GM12878 (cell line): Measurements from ENCODE around the gene MINDY3. TPM values are rescaled to one million over a fixed set of nuclear protein-coding genes. Genes with fewer than 3 reads are reported as not detected.

Experiments
- ATAC-seq: fragments of 200-7000 bp; cut with Tn5 transposase; 3 replicates; pipeline ENCODE4 v1.9.1; 2020; ENCODE audit warnings: mild to moderate bottlenecking, moderate library complexity
- BruUV-seq: library from RNA; stranded (reverse); fragments of 400-500 nt; replicated peaks from 2 replicates; lab custom pipeline; 2021; lab: Mats Ljungman, UMichigan
- CTCF ChIA-PET: fragments of 300-600 bp; sonication (Branson Sonifier 250); formaldehyde crosslinking; extraction: SDS; loops from one replicate; lab custom pipeline; 2021; ENCODE audit warnings: inconsistent platforms; lab: Yijun Ruan, JAX
- POLR2A ChIA-PET: fragments of 350-600 bp; formaldehyde crosslinking; extraction: SDS; loops from one replicate; lab custom pipeline; 2021; ENCODE audit warnings: inconsistent platforms; lab: Charles Lee
- RAD21 ChIA-PET: fragments of 300-600 bp; sonication (Branson Sonifier 250); formaldehyde crosslinking; loops from one replicate; lab custom pipeline; 2023; ENCODE audit warnings: antibody characterized with exemption; ENCODE audit not compliant: unreplicated experiment; lab: Charles Lee
- SMC1A ChIA-PET: fragments of 300-600 bp; sonication (Branson Sonifier 250); formaldehyde crosslinking; loops from one replicate; lab custom pipeline; 2023; ENCODE audit not compliant: unreplicated experiment, uncharacterized antibody; lab: Charles Lee
- DNase-seq: peaks from one replicate; pipeline ENCODE4 v3.0.0-alpha.2; 2011; ENCODE audit warnings: low read depth, low spot score
- FAIRE-seq: peaks from 3 replicates; lab custom pipeline; 2011; peaks lifted over from hg19 to GRCh38; lab: Jason Lieb, UNC
- H2AFZ ChIP-seq: 2 replicates; pipeline ENCODE4 v1.6.0; 2011; ENCODE audit warnings: low read depth, low read length, control low read depth; ENCODE audit not compliant: control insufficient read depth
- H3K27ac ChIP-seq: 2 replicates; pipeline ENCODE4 v1.5.1; 2011; ENCODE audit warnings: control low read depth; ENCODE audit not compliant: control insufficient read depth, insufficient read depth
- H3K27me3 ChIP-seq, 2 experiments: replicated peaks in 1 of 2; 2 replicates each; pipeline versions ENCODE4 v1.6.0 to v1.6.1; 2011; ENCODE audit warnings: low read length in 1 of 2; ENCODE audit not compliant: control insufficient read depth in 2 of 2, insufficient read depth in 2 of 2
- H3K36me3 ChIP-seq, 2 experiments: 2 replicates each; pipeline ENCODE4 v1.5.1; 2011; ENCODE audit warnings: low read length in 1 of 2; ENCODE audit not compliant: control insufficient read depth in 2 of 2, insufficient read depth in 2 of 2
- H3K4me1 ChIP-seq: 2 replicates; pipeline ENCODE4 v1.6.1; 2011; ENCODE audit warnings: mild to moderate bottlenecking, low read length, moderate library complexity, mixed read lengths; ENCODE audit not compliant: control insufficient read depth, insufficient read depth
- H3K4me2 ChIP-seq: 2 replicates; pipeline ENCODE4 v1.6.0; 2011; ENCODE audit warnings: control low read depth; ENCODE audit not compliant: control insufficient read depth, insufficient read depth
- H3K4me3 ChIP-seq: fragments of 200-600 bp; sonication (generic); 2 replicates; pipeline ENCODE4 v1.5.1; 2016
- H3K79me2 ChIP-seq: 2 replicates; pipeline ENCODE4 v1.6.0; 2011; ENCODE audit warnings: low read length; ENCODE audit not compliant: control insufficient read depth, insufficient read depth
- H3K9ac ChIP-seq: 2 replicates; pipeline ENCODE4 v1.8.0; 2011; ENCODE audit warnings: low read length, control low read depth, mixed read lengths; ENCODE audit not compliant: control insufficient read depth, insufficient read depth
- H3K9me3 ChIP-seq: replicated peaks from 3 replicates; pipeline ENCODE4 v1.5.1; 2011; ENCODE audit warnings: mild to moderate bottlenecking, low read length; ENCODE audit not compliant: control insufficient read depth, insufficient read depth
- H4K20me1 ChIP-seq: 2 replicates; pipeline ENCODE4 v1.6.0; 2011; ENCODE audit not compliant: control insufficient read depth, insufficient read depth
- MEF2A ChIP-seq: IDR thresholded peaks from 2 replicates; pipeline ENCODE4 v1.6.1; 2011; ENCODE audit warnings: low read depth, mild to moderate bottlenecking, low read length, moderate library complexity; ENCODE audit not compliant: insufficient read depth
- MXI1 ChIP-seq: fragments of 150-350 bp; IDR thresholded peaks from 2 replicates; pipeline ENCODE4 v1.6.1; 2011; ENCODE audit warnings: low read depth, mild to moderate bottlenecking, inconsistent platforms, low read length, improper control_type of control experiment
- NFXL1 ChIP-seq: fragments of 450-650 bp; IDR thresholded peaks from 2 replicates; pipeline ENCODE4 v1.6.1; 2017; ENCODE audit warnings: antibody characterized with exemption, mild to moderate bottlenecking, borderline replicate concordance
- RCOR1 ChIP-seq: conservative IDR thresholded peaks from 2 replicates; pipeline ENCODE4 v1.6.1; 2012; ENCODE audit warnings: low read depth, low read length, improper control_type of control experiment
- SMAD1 ChIP-seq: fragments of 450-650 bp; IDR thresholded peaks from 2 replicates; pipeline ENCODE4 v1.6.1; 2018; ENCODE audit warnings: mild to moderate bottlenecking, low read depth; ENCODE audit not compliant: partially characterized antibody
- TBL1XR1 ChIP-seq: IDR thresholded peaks from 2 replicates; pipeline ENCODE4 v1.6.1; 2012; ENCODE audit warnings: low read depth, low read length, improper control_type of control experiment
- ZNF217 ChIP-seq: fragments of 450-650 bp; IDR thresholded peaks from 2 replicates; pipeline ENCODE4 v1.6.1; 2017; ENCODE audit warnings: antibody characterized with exemption, mild to moderate bottlenecking
- WGBS: methylation state at CpG from one replicate; pipeline ENCODE4 v1.1.6; 2016; ENCODE audit warnings: low lambda C conversion rate; ENCODE audit not compliant: insufficient replicate concordance, insufficient coverage; ENCODE audit errors: missing lambda C conversion rate; 5-methylcytosine and 5-hydroxymethylcytosine counted together
- in situ Hi-C: fragments of 300-500 bp; cut with MboI; formaldehyde crosslinking; loops from 9 replicates; pipeline ENCODE4 v1.14.3; 2018; ENCODE audit warnings: mixed read lengths
- intact Hi-C: fragments of 100-400 bp; cut with micrococcal nuclease; formaldehyde crosslinking; loops from one replicate; pipeline ENCODE4 v1.14.2; 2022; ENCODE audit not compliant: unreplicated experiment
- polyA plus RNA-seq, 11 experiments: library from polyadenylated mRNA; depleted of rRNA in 4 of 11; unstranded in 6 of 11; stranded (reverse) in 5 of 11; fragments of >200 nt; fragmentation: Nextera tagmentation in 4 of 11; fragmentation: Illumina TruSeq in 1 of 11; extraction: Ambion mirVana in 4 of 11; extraction: Trizol in 1 of 11; gene quantifications; 1 replicate in 1 of 11; 2 replicates in 10 of 11; pipeline versions ENCODE4 v1.2.1 to v1.2.3, GENCODE V29; 2011 to 2016; ENCODE audit warnings: inconsistent platforms in 2 of 11, missing spikeins in 2 of 11, low read depth in 1 of 11
- total RNA-seq, 4 experiments: library from RNA; depleted of rRNA in 3 of 4; stranded (reverse); fragments of >200 nt in 3 of 4; fragmentation: Illumina TruSeq in 1 of 4; extraction: Trizol in 1 of 4; gene quantifications; 2 replicates each; pipeline versions ENCODE4 v1.2.1 to v1.2.3, GENCODE V29; 2013 to 2021
- TF ChIP-seq, protein P1 (sequence below): IDR thresholded peaks from 2 replicates; pipeline ENCODE4 v1.6.1; 2011; ENCODE audit warnings: low read depth, low read length, improper control_type of control experiment, borderline replicate concordance
- TF ChIP-seq, protein P2 (sequence below): fragments of 450-650 bp; IDR thresholded peaks from 2 replicates; pipeline ENCODE4 v1.6.1; 2016; ENCODE audit warnings: mild to moderate bottlenecking, moderate library complexity, borderline replicate concordance

Gene MINDY3
- total and polyA plus RNA-seq, 10 of the 15 experiments (the other 5 are each of a cell fraction or from before 2014, with no cell fraction given): 12.0 to 23.6 (median 15.7) TPM

DNA sequence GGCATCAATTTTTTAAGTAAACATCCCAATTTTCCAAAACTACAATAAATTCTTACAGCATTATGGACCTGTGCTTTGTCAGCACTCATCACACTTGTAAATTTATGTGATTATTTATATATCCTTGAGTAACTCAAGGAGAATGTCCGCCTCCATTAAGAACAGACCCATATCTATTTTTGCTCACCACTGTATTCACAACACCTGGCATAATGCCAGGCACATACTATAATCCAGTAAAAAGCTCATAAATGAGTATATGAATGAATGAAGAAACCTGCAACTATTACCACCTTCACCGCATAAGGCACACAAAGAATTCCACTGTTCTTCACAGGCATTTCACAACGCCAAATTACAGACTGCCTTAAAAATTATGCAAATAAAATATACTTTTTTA is 46.9 kb downstream of the MINDY3 start:
- no peak for FAIRE-seq
- H3K4me2 ChIP-seq: no peak overlapping the region
- no TSS peak for BruUV-seq
- H3K4me1 ChIP-seq: no peaks in the 10 kb centered on the region
- H3K36me3 ChIP-seq: peaks cover 0 to 10% of the 10 kb centered on the region in 2 experiments; a peak in 1 of 4 replicates
- intact Hi-C loops (no loop called here), in situ Hi-C loops (no loop called here)
- no peak overlapping the region for H3K27ac ChIP-seq
- ChIA-PET POLR2A (interaction anchor here (1.5 kb wide), 1 partner anchor 47 kb away, joined by 4 read pairs; the partner anchor contains the start of gene MINDY3), CTCF (no interaction called here), SMC1A (interaction anchor here (1.5 kb wide), 1 partner anchor 21 kb away, joined by 3 read pairs; no protein-coding TSS in a partner anchor), RAD21 (no interaction called here)
- TF ChIP-seq, protein P1, sequence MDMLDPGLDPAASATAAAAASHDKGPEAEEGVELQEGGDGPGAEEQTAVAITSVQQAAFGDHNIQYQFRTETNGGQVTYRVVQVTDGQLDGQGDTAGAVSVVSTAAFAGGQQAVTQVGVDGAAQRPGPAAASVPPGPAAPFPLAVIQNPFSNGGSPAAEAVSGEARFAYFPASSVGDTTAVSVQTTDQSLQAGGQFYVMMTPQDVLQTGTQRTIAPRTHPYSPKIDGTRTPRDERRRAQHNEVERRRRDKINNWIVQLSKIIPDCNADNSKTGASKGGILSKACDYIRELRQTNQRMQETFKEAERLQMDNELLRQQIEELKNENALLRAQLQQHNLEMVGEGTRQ: no peak
- TF ChIP-seq RCOR1: no peak
- TF ChIP-seq MXI1: no peak
- TF ChIP-seq NFXL1: no peak
- TF ChIP-seq TBL1XR1: no peak
- no peak for TF ChIP-seq MEF2A
- TF ChIP-seq, protein P2, sequence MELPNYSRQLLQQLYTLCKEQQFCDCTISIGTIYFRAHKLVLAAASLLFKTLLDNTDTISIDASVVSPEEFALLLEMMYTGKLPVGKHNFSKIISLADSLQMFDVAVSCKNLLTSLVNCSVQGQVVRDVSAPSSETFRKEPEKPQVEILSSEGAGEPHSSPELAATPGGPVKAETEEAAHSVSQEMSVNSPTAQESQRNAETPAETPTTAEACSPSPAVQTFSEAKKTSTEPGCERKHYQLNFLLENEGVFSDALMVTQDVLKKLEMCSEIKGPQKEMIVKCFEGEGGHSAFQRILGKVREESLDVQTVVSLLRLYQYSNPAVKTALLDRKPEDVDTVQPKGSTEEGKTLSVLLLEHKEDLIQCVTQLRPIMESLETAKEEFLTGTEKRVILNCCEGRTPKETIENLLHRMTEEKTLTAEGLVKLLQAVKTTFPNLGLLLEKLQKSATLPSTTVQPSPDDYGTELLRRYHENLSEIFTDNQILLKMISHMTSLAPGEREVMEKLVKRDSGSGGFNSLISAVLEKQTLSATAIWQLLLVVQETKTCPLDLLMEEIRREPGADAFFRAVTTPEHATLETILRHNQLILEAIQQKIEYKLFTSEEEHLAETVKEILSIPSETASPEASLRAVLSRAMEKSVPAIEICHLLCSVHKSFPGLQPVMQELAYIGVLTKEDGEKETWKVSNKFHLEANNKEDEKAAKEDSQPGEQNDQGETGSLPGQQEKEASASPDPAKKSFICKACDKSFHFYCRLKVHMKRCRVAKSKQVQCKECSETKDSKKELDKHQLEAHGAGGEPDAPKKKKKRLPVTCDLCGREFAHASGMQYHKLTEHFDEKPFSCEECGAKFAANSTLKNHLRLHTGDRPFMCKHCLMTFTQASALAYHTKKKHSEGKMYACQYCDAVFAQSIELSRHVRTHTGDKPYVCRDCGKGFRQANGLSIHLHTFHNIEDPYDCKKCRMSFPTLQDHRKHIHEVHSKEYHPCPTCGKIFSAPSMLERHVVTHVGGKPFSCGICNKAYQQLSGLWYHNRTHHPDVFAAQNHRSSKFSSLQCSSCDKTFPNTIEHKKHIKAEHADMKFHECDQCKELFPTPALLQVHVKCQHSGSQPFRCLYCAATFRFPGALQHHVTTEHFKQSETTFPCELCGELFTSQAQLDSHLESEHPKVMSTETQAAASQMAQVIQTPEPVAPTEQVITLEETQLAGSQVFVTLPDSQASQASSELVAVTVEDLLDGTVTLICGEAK: no peak
- no peak for TF ChIP-seq ZNF217
- no peak for TF ChIP-seq SMAD1
- no peaks in the 10 kb centered on the region for H3K27me3 ChIP-seq
- no peaks in the 10 kb centered on the region for H4K20me1 ChIP-seq
- no peaks in the 10 kb centered on the region for H3K79me2 ChIP-seq
- no peaks in the 10 kb centered on the region for H3K9me3 ChIP-seq
- no peak overlapping the region for H3K4me3 ChIP-seq
- no peak overlapping the region for H3K9ac ChIP-seq
- ATAC-seq: no peak
- H2AFZ ChIP-seq: no peak overlapping the region
- DNase-seq: no peak
- WGBS: 98% methylated on average over 3 of the region's 3 CpGs
